Neutrophil (primary cell): ENCODE measurements around the gene APC2.

ENCODE experiments used
- H3K27ac ChIP-seq: fragments of 200-600 bp; sonication (generic); 2 replicates; pipeline ENCODE4 v1.5.1; 2016; ENCODE audit warnings: mild to moderate bottlenecking, moderate library complexity
- H3K27me3 ChIP-seq: fragments of 200-600 bp; sonication (generic); 2 replicates; pipeline ENCODE4 v1.6.0; 2016; ENCODE audit warnings: mild to moderate bottlenecking
- H3K36me3 ChIP-seq: fragments of 200-600 bp; sonication (generic); 2 replicates; pipeline ENCODE4 v1.5.1; 2017
- H3K4me1 ChIP-seq, 2 experiments: fragments of 200-600 bp in 1 of 2; sonication (generic) in 1 of 2; 1 replicate in 1 of 2; 2 replicates in 1 of 2; pipeline versions ENCODE4 v1.5.1 to v1.6.1; 2013 to 2016; ENCODE audit warnings: low read depth in 1 of 2, low read length in 1 of 2, mild to moderate bottlenecking in 1 of 2, moderate library complexity in 1 of 2; ENCODE audit not compliant: control insufficient read depth in 1 of 2, insufficient read depth in 1 of 2
- H3K4me3 ChIP-seq, 2 experiments: fragments of 200-600 bp in 1 of 2; sonication (generic) in 1 of 2; 1 replicate in 1 of 2; 2 replicates in 1 of 2; pipeline ENCODE4 v1.5.1; 2013 to 2016; ENCODE audit warnings: low read depth in 1 of 2, low read length in 1 of 2, mild to moderate bottlenecking in 1 of 2, moderate library complexity in 1 of 2
- H3K9me3 ChIP-seq: fragments of 200-600 bp; sonication (generic); 2 replicates; pipeline ENCODE4 v1.5.1; 2016
- CTCF ChIP-seq: fragments of 200-600 bp; sonication (generic); IDR thresholded peaks from 2 replicates; pipeline ENCODE4 v1.5.1; 2016; ENCODE audit warnings: antibody characterized with exemption

The APC2 gene

GRCh38 chr19:1402411-1403070 lies 47.4 kb upstream of the APC2 start:
- no peaks in the 10 kb centered on the region for H3K36me3 ChIP-seq
- peak overlapping the region in 1 of 2 experiments; percentile 10 for H3K4me3 ChIP-seq
- peaks cover 31 to 37% of the 10 kb centered on the region in 2 experiments for H3K4me1 ChIP-seq
- no peaks in the 10 kb centered on the region for H3K9me3 ChIP-seq
- no peak overlapping the region for H3K27ac ChIP-seq
- H3K27me3 ChIP-seq, result peaks cover 48% of the 10 kb centered on the region
- no peak for TF ChIP-seq CTCF

- peaks cover 20% of the 10 kb centered on the region for H3K27me3 ChIP-seq
- H3K36me3 ChIP-seq, result no peaks in the 10 kb centered on the region
- peaks cover 41 to 44% of the 10 kb centered on the region in 2 experiments for H3K4me1 ChIP-seq
- H3K9me3 ChIP-seq, result no peaks in the 10 kb centered on the region
- peak; percentile 66 for TF ChIP-seq CTCF
- peak overlapping the region; percentile 54 to 77 for H3K4me3 ChIP-seq
- H3K27ac ChIP-seq, result peak overlapping the region; percentile 82
Observed at GRCh38 chr19:1406774-1407527, 43.0 kb upstream of the APC2 start.

GRCh38 chr19:1407528-1408299 lies 42.2 kb upstream of the APC2 start, which contains the start of gene DAZAP1:
TSS of gene DAZAP1 (plus strand) at chr19:1407586. CDS start at chr19:1407774, 188 bp downstream.
- peaks cover 2% of the 10 kb centered on the region for H3K36me3 ChIP-seq
- peaks cover 13% of the 10 kb centered on the region for H3K27me3 ChIP-seq
- H3K9me3 ChIP-seq, result no peaks in the 10 kb centered on the region
- TF ChIP-seq CTCF, result no peak
- peak within 1 kb of the TSS; percentile 64 to 77 for H3K4me3 ChIP-seq
- H3K27ac ChIP-seq, result peak within 1 kb of the TSS; percentile 82
- peaks cover 33 to 37% of the 10 kb centered on the region in 2 experiments for H3K4me1 ChIP-seq

- no peak for TF ChIP-seq CTCF
- Histone ChIP-seq H3K4me1 (peaks cover 32% of the 10 kb centered on the region in 2 experiments), H3K4me3 (peak overlapping the region; percentile 64 to 77), H3K9me3 (no peaks in the 10 kb centered on the region), H3K36me3 (peaks cover 11% of the 10 kb centered on the region), H3K27ac (peak overlapping the region; percentile 82), H3K27me3 (peaks cover 4% of the 10 kb centered on the region)
Observed at GRCh38 chr19:1408300-1409203, 41.4 kb upstream of the APC2 start.
